Liver (tissue), 9 donors: Measurements from ENCODE around the gene ADPRS. TPM values are rescaled to one million over a fixed set of nuclear protein-coding genes. Genes with fewer than 3 reads are reported as not detected.

Experiments
- DNase-seq: peaks from one replicate; pipeline ENCODE4 v3.0.0-alpha.2; 2017; ENCODE audit warnings: low spot score
- H3K27ac ChIP-seq, 2 donors: one replicate each; pipeline ENCODE4 v1.7.0; 2013; ENCODE audit warnings: inconsistent platforms in 2 of 2, low read length in 2 of 2, control low read depth in 1 of 2, low read depth in 1 of 2, mild to moderate bottlenecking in 1 of 2
- H3K27me3 ChIP-seq, 4 donors: one replicate each; pipeline versions ENCODE4 v1.6.1 to v1.7.0; 2013; ENCODE audit warnings: low read length in 3 of 4, inconsistent platforms in 1 of 4, mild to moderate bottlenecking in 1 of 4, moderate library complexity in 1 of 4; ENCODE audit not compliant: control insufficient read depth in 4 of 4, insufficient read depth in 4 of 4
- H3K36me3 ChIP-seq, 4 donors: one replicate each; pipeline versions ENCODE4 v1.6.1 to v1.7.0; 2013; ENCODE audit warnings: low read length in 3 of 4, mild to moderate bottlenecking in 3 of 4, low read depth in 1 of 4, moderate library complexity in 1 of 4; ENCODE audit not compliant: control insufficient read depth in 4 of 4, insufficient read depth in 3 of 4
- H3K4me1 ChIP-seq, 4 donors: one replicate each; pipeline versions ENCODE4 v1.6.1 to v1.7.0; 2013; ENCODE audit warnings: low read length in 3 of 4, mild to moderate bottlenecking in 3 of 4, moderate library complexity in 1 of 4; ENCODE audit not compliant: control insufficient read depth in 4 of 4, insufficient read depth in 4 of 4
- H3K4me3 ChIP-seq, 3 donors: one replicate each; pipeline versions ENCODE4 v1.6.1 to v1.7.0; 2013; ENCODE audit warnings: low read length in 3 of 3, control low read depth in 1 of 3, low read depth in 1 of 3, mild to moderate bottlenecking in 1 of 3
- H3K9ac ChIP-seq, 2 donors: one replicate each; pipeline ENCODE4 v1.7.0; 2013; ENCODE audit warnings: low read length in 2 of 2, mild to moderate bottlenecking in 2 of 2, moderate library complexity in 2 of 2, control low read depth in 1 of 2, low read depth in 1 of 2
- H3K9me3 ChIP-seq, 4 donors: one replicate each; pipeline versions ENCODE4 v1.6.1 to v1.7.0; 2013; ENCODE audit warnings: low read length in 3 of 4; ENCODE audit not compliant: control insufficient read depth in 4 of 4
- ATF3 ChIP-seq: IDR thresholded peaks from 2 replicates; pipeline ENCODE4 v1.6.1; 2016; ENCODE audit warnings: antibody characterized with exemption
- EGR1 ChIP-seq, 2 donors: IDR thresholded peaks; 2 replicates each; pipeline ENCODE4 v1.6.1; 2016 to 2018; ENCODE audit warnings: antibody characterized with exemption in 2 of 2, low read depth in 2 of 2
- FOXA1 ChIP-seq: IDR thresholded peaks from 2 replicates; pipeline ENCODE4 v1.6.1; 2016; ENCODE audit warnings: antibody characterized with exemption
- HNF4A ChIP-seq, 2 donors: conservative IDR thresholded peaks; 2 replicates each; pipeline ENCODE4 v1.6.1; 2016; ENCODE audit warnings: antibody characterized with exemption in 2 of 2, mild to moderate bottlenecking in 2 of 2
- MAX ChIP-seq: IDR thresholded peaks from 2 replicates; pipeline ENCODE4 v1.6.1; 2016; ENCODE audit warnings: antibody characterized with exemption
- NR2F2 ChIP-seq: IDR thresholded peaks from 2 replicates; pipeline ENCODE4 v1.6.1; 2016; ENCODE audit warnings: antibody characterized with exemption
- REST ChIP-seq: IDR thresholded peaks from 2 replicates; pipeline ENCODE4 v1.6.1; 2016; ENCODE audit warnings: antibody characterized with exemption, mild to moderate bottlenecking
- YY1 ChIP-seq: IDR thresholded peaks from 2 replicates; pipeline ENCODE4 v1.6.1; 2016; ENCODE audit warnings: antibody characterized with exemption, mild to moderate bottlenecking
- WGBS: extraction: QIAGEN DNeasy Blood & Tissue Kit; methylation state at CpG from one replicate; pipeline ENCODE4 v1.1.7; 2013; 5-methylcytosine and 5-hydroxymethylcytosine counted together
- polyA plus RNA-seq, 2 donors: library from polyadenylated mRNA; stranded (reverse) in 1 of 2; unstranded in 1 of 2; fragments of 200-250 nt in 1 of 2; fragments of >200 nt in 1 of 2; fragmentation: Nextera tagmentation in 1 of 2; extraction: Ambion mirVana in 1 of 2; gene quantifications; one replicate each; pipeline versions ENCODE4 v1.2.1 to v1.2.3, GENCODE V29; 2013 to 2015
- total RNA-seq, 2 donors: library from RNA; depleted of rRNA; stranded (reverse); fragments of >200 nt; gene quantifications; one replicate each; pipeline ENCODE4 v1.2.3, GENCODE V29; 2014
- donor health status: healthy.
- donor health status: healthy.
- donor health status: healthy.
- donor health status: healthy.
- donor health status: healthy.

ADPRS gene
- total and polyA plus RNA-seq, 4 donors, result 9.4 to 13.1 (median 11.0) TPM

- no peak overlapping the region for H3K9ac ChIP-seq
- 88% methylated on average over 11 of the region's 11 CpGs for WGBS
- no peak overlapping the region for H3K4me3 ChIP-seq
- TF ChIP-seq YY1, result no peak
- TF ChIP-seq EGR1 (IDR thresholded peaks at IDR 0.05; ENCODE audit: low read depth in 2 of 2), result no peak
- TF ChIP-seq REST, result no peak
- no peak for DNase-seq
- no peaks in the 10 kb centered on the region for H3K27me3 ChIP-seq
- no peak overlapping the region for H3K27ac ChIP-seq
- no peaks in the 10 kb centered on the region for H3K36me3 ChIP-seq
- no peaks in the 10 kb centered on the region for H3K9me3 ChIP-seq
- no peaks in the 10 kb centered on the region for H3K4me1 ChIP-seq
Measured at GRCh38 chr1:36109041-36109679, 20.5 kb downstream of the ADPRS start.

GRCh38 chr1:36111151-36111550 is 22.5 kb downstream of the ADPRS start:
- Histone ChIP-seq H3K9ac (no peak overlapping the region), H3K27ac (no peak overlapping the region), H3K36me3 (no peaks in the 10 kb centered on the region), H3K27me3 (no peaks in the 10 kb centered on the region), H3K4me1 (no peaks in the 10 kb centered on the region), H3K9me3 (no peaks in the 10 kb centered on the region), H3K4me3 (no peak overlapping the region)
- WGBS, result 75% methylated on average over 4 of the region's 4 CpGs
- DNase-seq, result no peak
- TF ChIP-seq EGR1 (IDR thresholded peaks at IDR 0.05; ENCODE audit: low read depth in 2 of 2) (no peak), NR2F2 (no peak)

- 93% methylated on average over 9 of the region's 9 CpGs for WGBS
Measured at GRCh38 chr1:36112823-36113222, 24.1 kb downstream of the ADPRS start.

GRCh38 chr1:36114371-36114770 is 25.7 kb downstream of the ADPRS start:
- H3K9ac ChIP-seq, result no peak overlapping the region
- WGBS, result 70% methylated on average over 5 of the region's 5 CpGs
- H3K36me3 ChIP-seq, result no peaks in the 10 kb centered on the region
- H3K9me3 ChIP-seq, result no peaks in the 10 kb centered on the region
- H3K4me3 ChIP-seq, result no peak overlapping the region
- no peak for DNase-seq
- TF ChIP-seq ATF3 (no peak), FOXA1 (no peak), REST (no peak), HNF4A (conservative IDR thresholded peaks at IDR 0.05) (no peak), YY1 (no peak)
- H3K4me1 ChIP-seq, result no peaks in the 10 kb centered on the region
- no peaks in the 10 kb centered on the region for H3K27me3 ChIP-seq
- no peak overlapping the region for H3K27ac ChIP-seq

More at GRCh38 chr1:36112823-36113222, 24.1 kb downstream of the ADPRS start:
- no peaks in the 10 kb centered on the region for H3K9me3 ChIP-seq
- no peak overlapping the region for H3K9ac ChIP-seq
- no peaks in the 10 kb centered on the region for H3K36me3 ChIP-seq
- H3K4me1 ChIP-seq, result no peaks in the 10 kb centered on the region
- no peaks in the 10 kb centered on the region for H3K27me3 ChIP-seq
- TF ChIP-seq MAX (no peak), EGR1 (IDR thresholded peaks at IDR 0.05; ENCODE audit: low read depth in 2 of 2) (no peak), YY1 (no peak)
- H3K27ac ChIP-seq, result no peak overlapping the region
- H3K4me3 ChIP-seq, result no peak overlapping the region
- no peak for DNase-seq
